HepG2 (cell line): ENCODE measurements around the gene PREP. TPM values are rescaled to one million over a fixed set of nuclear protein-coding genes. Genes with fewer than 3 reads are reported as not detected.

ENCODE experiments used
- ATAC-seq: fragments of 200-7000 bp; cut with Tn5 transposase; 3 replicates; pipeline ENCODE4 v1.9.1; 2020; ENCODE audit warnings: mild to moderate bottlenecking, moderate library complexity
- BruUV-seq: library from RNA; stranded (reverse); fragments of 400-500 nt; replicated peaks from 2 replicates; lab custom pipeline; 2021; lab: Mats Ljungman, UMichigan
- CTCF ChIA-PET: fragments of 300-600 bp; formaldehyde crosslinking; extraction: SDS; loops from one replicate; lab custom pipeline; 2021; ENCODE audit warnings: low total read pairs, inconsistent platforms, low intra/inter-chr PET ratio; lab: Yijun Ruan, JAX
- POLR2A ChIA-PET: fragments of 350-600 bp; sonication (Branson Sonifier 250); formaldehyde crosslinking; loops from one replicate; lab custom pipeline; 2020; ENCODE audit warnings: antibody characterized with exemption, inconsistent platforms; lab: Yijun Ruan, JAX
- DNase-seq: peaks from one replicate; pipeline ENCODE4 v3.0.0-alpha.2; 2015; ENCODE audit warnings: low spot score
- FAIRE-seq: peaks from 3 replicates; lab custom pipeline; 2011; peaks lifted over from hg19 to GRCh38; lab: Jason Lieb, UNC
- H2AFZ ChIP-seq: one replicate; pipeline ENCODE4 v1.6.1; 2011; ENCODE audit warnings: low read length, inconsistent platforms
- H3K27ac ChIP-seq: fragments of 300-600 bp; 3 replicates; pipeline ENCODE4 v1.8.0; 2011; ENCODE audit warnings: mixed run types, mild to moderate bottlenecking, mixed read lengths, low read length, inconsistent platforms; ENCODE audit not compliant: insufficient read depth; ENCODE audit errors: extremely low read length
- H3K27me3 ChIP-seq, 2 experiments: fragments of 200-600 bp in 1 of 2; 2 replicates in 1 of 2; 3 replicates in 1 of 2; pipeline versions ENCODE4 v1.6.0 to v1.8.0; 2011; ENCODE audit warnings: low read length in 2 of 2, mild to moderate bottlenecking in 2 of 2, moderate library complexity in 2 of 2, inconsistent platforms in 1 of 2; ENCODE audit not compliant: insufficient read depth in 2 of 2, control insufficient read depth in 1 of 2
- H3K36me3 ChIP-seq, 2 experiments: fragments of 200-600 bp in 1 of 2; replicated peaks in 1 of 2; 2 replicates in 1 of 2; 3 replicates in 1 of 2; pipeline versions ENCODE4 v1.5.1 to v1.8.0; 2011; ENCODE audit warnings: low read length in 2 of 2, inconsistent platforms in 1 of 2; ENCODE audit not compliant: insufficient read depth in 2 of 2, control insufficient read depth in 1 of 2
- H3K4me1 ChIP-seq: 2 replicates; pipeline ENCODE4 v1.5.1; 2012; ENCODE audit warnings: low read length, inconsistent platforms; ENCODE audit not compliant: insufficient read depth
- H3K4me2 ChIP-seq: 2 replicates; pipeline ENCODE4 v1.6.0; 2011; ENCODE audit warnings: low read depth, low read length, inconsistent platforms
- H3K4me3 ChIP-seq, 3 experiments: fragments of 200-600 bp in 1 of 3; sonication (generic), shearing (Covaris generic) in 1 of 3; replicated peaks in 1 of 3; 2 replicates each; pipeline ENCODE4 v1.5.1; 2011 to 2016; ENCODE audit warnings: low read length in 3 of 3, inconsistent platforms in 2 of 3, low read depth in 2 of 3, mild to moderate bottlenecking in 2 of 3, control low read depth in 1 of 3, mixed read lengths in 1 of 3; ENCODE audit not compliant: insufficient read depth in 1 of 3
- H3K79me2 ChIP-seq: one replicate; pipeline ENCODE4 v1.6.1; 2011; ENCODE audit warnings: low read length, inconsistent platforms; ENCODE audit not compliant: insufficient read depth
- H3K9ac ChIP-seq: 2 replicates; pipeline ENCODE4 v1.6.0; 2011; ENCODE audit warnings: mild to moderate bottlenecking, low read depth, low read length, inconsistent platforms; ENCODE audit not compliant: insufficient read depth
- H3K9me3 ChIP-seq: 2 replicates; pipeline ENCODE4 v1.5.1; 2012; ENCODE audit warnings: mild to moderate bottlenecking, low read length
- H4K20me1 ChIP-seq: 2 replicates; pipeline ENCODE4 v1.6.0; 2011; ENCODE audit warnings: inconsistent platforms, mild to moderate bottlenecking, low read length, moderate library complexity; ENCODE audit not compliant: insufficient read depth
- CHCHD3 ChIP-seq: sonication (generic); formaldehyde crosslinking; IDR thresholded peaks from 2 replicates; pipeline ENCODE4 v1.8.0; 2022; ENCODE audit warnings: mild to moderate bottlenecking, missing genetic modification reagents, moderate library complexity
- E2F1 ChIP-seq: sonication (generic); formaldehyde crosslinking; IDR thresholded peaks from 2 replicates; pipeline ENCODE4 v1.5.0; 2020; ENCODE audit warnings: missing genetic modification reagents
- HNF4A ChIP-seq: sonication (generic); formaldehyde crosslinking; IDR thresholded peaks from 2 replicates; pipeline ENCODE4 v1.4.0; 2020; ENCODE audit warnings: missing genetic modification reagents
- JDP2 ChIP-seq: sonication (generic); formaldehyde crosslinking; IDR thresholded peaks from 2 replicates; pipeline ENCODE4 v1.8.1; 2022; ENCODE audit warnings: missing genetic modification reagents, borderline replicate concordance
- MYNN ChIP-seq: sonication (generic); formaldehyde crosslinking; IDR thresholded peaks from 2 replicates; pipeline ENCODE4 v1.4.0; 2020; ENCODE audit warnings: mild to moderate bottlenecking, low read depth, missing genetic modification reagents
- SMARCC2 ChIP-seq: fragments of 450-650 bp; IDR thresholded peaks from 2 replicates; pipeline ENCODE4 v1.6.1; 2017; ENCODE audit warnings: antibody characterized with exemption, mild to moderate bottlenecking
- U2AF2 ChIP-seq: fragments of 200-400 bp; formaldehyde crosslinking; IDR thresholded peaks from 2 replicates; pipeline ENCODE4 v1.6.1; 2017; ENCODE audit warnings: low read depth, mild to moderate bottlenecking, low read length
- ZKSCAN1 ChIP-seq: fragments of 150-350 bp; IDR thresholded peaks from 2 replicates; pipeline ENCODE4 v1.6.1; 2014; ENCODE audit warnings: low read length
- ZNF20 ChIP-seq: sonication (generic); formaldehyde crosslinking; IDR thresholded peaks from 2 replicates; pipeline ENCODE4 v1.4.0; 2020; ENCODE audit warnings: mild to moderate bottlenecking, moderate library complexity, missing genetic modification reagents
- ZNF253 ChIP-seq: sonication (generic); formaldehyde crosslinking; IDR thresholded peaks from 2 replicates; pipeline ENCODE4 v1.8.0; 2022; ENCODE audit warnings: mild to moderate bottlenecking, missing genetic modification reagents, borderline replicate concordance
- ZNF550 ChIP-seq: sonication (generic); formaldehyde crosslinking; IDR thresholded peaks from 2 replicates; pipeline ENCODE4 v1.4.0; 2020; ENCODE audit warnings: mild to moderate bottlenecking, missing genetic modification reagents, borderline replicate concordance
- ZNF75D ChIP-seq: sonication (generic); formaldehyde crosslinking; IDR thresholded peaks from 2 replicates; pipeline ENCODE4 v1.8.1; 2023; ENCODE audit warnings: missing genetic modification reagents, mild to moderate bottlenecking, borderline replicate concordance
- WGBS: methylation state at CpG from one replicate; pipeline ENCODE4 v1.1.6; 2017; ENCODE audit warnings: low lambda C conversion rate; 5-methylcytosine and 5-hydroxymethylcytosine counted together
- in situ Hi-C: cut with HindIII; loops from 2 replicates; pipeline ENCODE4 v1.10.0; 2017; ENCODE audit warnings: low pct_unique_long_range_greater_than_20kb; ENCODE audit not compliant: extremely low pct_ligation_motif_present
- intact Hi-C: fragments of 100-400 bp; cut with micrococcal nuclease; formaldehyde crosslinking; loops from one replicate; pipeline ENCODE4 v1.10.0; 2022; ENCODE audit not compliant: unreplicated experiment
- polyA plus RNA-seq, 8 experiments: library from polyadenylated mRNA; depleted of rRNA in 3 of 8; stranded (reverse) in 7 of 8; unstranded in 1 of 8; fragments of >200 nt; fragmentation: Illumina TruSeq in 4 of 8; extraction: Trizol in 4 of 8; gene quantifications; 2 replicates each; pipeline versions ENCODE4 v1.2.1 to v1.2.3, GENCODE V29; 2011 to 2016; ENCODE audit warnings: low read depth in 4 of 8, missing spikeins in 1 of 8, mixed read lengths in 1 of 8; ENCODE audit not compliant: insufficient read depth in 1 of 8
- total RNA-seq, 5 experiments: library from RNA; depleted of rRNA; stranded (reverse); fragments of >200 nt; fragmentation: Illumina TruSeq; extraction: Trizol; gene quantifications; 2 replicates each; pipeline ENCODE4 v1.2.3, GENCODE V29; 2016; ENCODE audit warnings: low read depth in 1 of 5
- TF ChIP-seq, protein P1 (sequence below): sonication (generic); formaldehyde crosslinking; IDR thresholded peaks from 2 replicates; pipeline ENCODE4 v1.5.1; 2020; ENCODE audit warnings: mild to moderate bottlenecking, missing genetic modification reagents
- TF ChIP-seq, protein P2 (sequence below): sonication (generic); formaldehyde crosslinking; IDR thresholded peaks from 2 replicates; pipeline ENCODE4 v1.5.1; 2020; ENCODE audit warnings: missing genetic modification reagents, mild to moderate bottlenecking, borderline replicate concordance
- TF ChIP-seq, protein P3 (sequence below): sonication (generic); formaldehyde crosslinking; IDR thresholded peaks from 2 replicates; pipeline ENCODE4 v1.4.0; 2020; ENCODE audit warnings: mild to moderate bottlenecking, missing genetic modification reagents
- TF ChIP-seq, protein P4 (sequence below): sonication (generic); formaldehyde crosslinking; IDR thresholded peaks from 2 replicates; pipeline ENCODE4 v1.9.0; 2021; ENCODE audit warnings: missing genetic modification reagents, borderline replicate concordance

The PREP gene
- total and polyA plus RNA-seq, 2 of the 13 experiments (the other 11 are each of a cell fraction or from before 2014, with no cell fraction given), result 12.6 to 15.9 TPM

DNA sequence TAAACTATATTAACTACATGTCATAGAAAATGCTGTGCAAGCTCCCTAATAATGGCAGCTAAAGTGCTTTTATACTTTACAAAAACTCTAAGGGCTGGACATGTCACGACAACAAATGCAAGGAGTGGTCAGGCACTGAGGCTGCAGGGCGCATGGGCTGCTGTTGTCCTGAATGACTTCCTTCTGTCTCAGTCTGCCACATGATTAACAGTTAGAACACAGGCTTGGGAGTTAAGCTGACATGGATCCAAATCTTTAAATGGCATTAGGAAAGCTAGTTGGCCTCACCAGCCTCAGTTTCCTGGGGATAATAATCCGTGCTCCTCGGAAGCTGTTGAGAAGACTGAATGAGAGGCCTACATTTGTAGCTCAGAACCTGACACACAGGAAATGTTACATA is 57.4 kb downstream of the PREP start (continued):
- TF ChIP-seq, protein P1, sequence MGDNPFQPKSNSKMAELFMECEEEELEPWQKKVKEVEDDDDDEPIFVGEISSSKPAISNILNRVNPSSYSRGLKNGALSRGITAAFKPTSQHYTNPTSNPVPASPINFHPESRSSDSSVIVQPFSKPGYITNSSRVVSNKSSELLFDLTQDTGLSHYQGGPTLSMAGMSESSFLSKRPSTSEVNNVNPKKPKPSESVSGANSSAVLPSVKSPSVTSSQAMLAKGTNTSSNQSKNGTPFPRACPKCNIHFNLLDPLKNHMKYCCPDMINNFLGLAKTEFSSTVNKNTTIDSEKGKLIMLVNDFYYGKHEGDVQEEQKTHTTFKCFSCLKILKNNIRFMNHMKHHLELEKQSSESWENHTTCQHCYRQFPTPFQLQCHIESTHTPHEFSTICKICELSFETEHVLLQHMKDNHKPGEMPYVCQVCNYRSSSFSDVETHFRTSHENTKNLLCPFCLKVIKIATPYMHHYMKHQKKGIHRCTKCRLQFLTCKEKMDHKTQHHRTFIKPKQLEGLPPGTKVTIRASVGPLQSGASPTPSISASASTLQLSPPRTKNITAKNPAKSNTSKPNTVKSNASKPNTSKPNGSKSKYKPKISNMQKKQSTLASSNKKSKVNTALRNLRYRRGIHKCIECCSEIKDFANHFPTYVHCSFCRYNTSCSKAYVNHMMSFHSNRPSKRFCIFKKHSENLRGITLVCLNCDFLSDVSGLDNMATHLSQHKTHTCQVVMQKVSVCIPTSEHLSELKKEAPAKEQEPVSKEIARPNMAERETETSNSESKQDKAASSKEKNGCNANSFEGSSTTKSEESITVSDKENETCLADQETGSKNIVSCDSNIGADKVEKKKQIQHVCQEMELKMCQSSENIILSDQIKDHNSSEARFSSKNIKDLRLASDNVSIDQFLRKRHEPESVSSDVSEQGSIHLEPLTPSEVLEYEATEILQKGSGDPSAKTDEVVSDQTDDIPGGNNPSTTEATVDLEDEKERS (CRISPR knock-in tag), result no peak

GRCh38 chr6:105344881-105345370 is 58.0 kb downstream of the PREP start:
- ChIA-PET POLR2A (no interaction called here), CTCF (no interaction called here)
- no peak overlapping the region for H3K4me2 ChIP-seq
- no peaks in the 10 kb centered on the region for H3K27me3 ChIP-seq
- no peak overlapping the region for H3K9ac ChIP-seq
- 95% methylated on average over 2 of the region's 2 CpGs for WGBS
- no peak overlapping the region for H2AFZ ChIP-seq
- H3K79me2 ChIP-seq, result no peaks in the 10 kb centered on the region
- TF ChIP-seq ZKSCAN1 (no peak), U2AF2 (no peak), HNF4A (no peak), ZNF20 (CRISPR knock-in tag) (no peak), CHCHD3 (CRISPR knock-in tag) (no peak), SMARCC2 (no peak), E2F1 (CRISPR knock-in tag) (no peak), ZNF253 (CRISPR knock-in tag) (no peak), ZNF550 (CRISPR knock-in tag) (no peak), MYNN (no peak), ZNF75D (CRISPR knock-in tag) (no peak), JDP2 (CRISPR knock-in tag) (no peak)
- TF ChIP-seq, protein P2, sequence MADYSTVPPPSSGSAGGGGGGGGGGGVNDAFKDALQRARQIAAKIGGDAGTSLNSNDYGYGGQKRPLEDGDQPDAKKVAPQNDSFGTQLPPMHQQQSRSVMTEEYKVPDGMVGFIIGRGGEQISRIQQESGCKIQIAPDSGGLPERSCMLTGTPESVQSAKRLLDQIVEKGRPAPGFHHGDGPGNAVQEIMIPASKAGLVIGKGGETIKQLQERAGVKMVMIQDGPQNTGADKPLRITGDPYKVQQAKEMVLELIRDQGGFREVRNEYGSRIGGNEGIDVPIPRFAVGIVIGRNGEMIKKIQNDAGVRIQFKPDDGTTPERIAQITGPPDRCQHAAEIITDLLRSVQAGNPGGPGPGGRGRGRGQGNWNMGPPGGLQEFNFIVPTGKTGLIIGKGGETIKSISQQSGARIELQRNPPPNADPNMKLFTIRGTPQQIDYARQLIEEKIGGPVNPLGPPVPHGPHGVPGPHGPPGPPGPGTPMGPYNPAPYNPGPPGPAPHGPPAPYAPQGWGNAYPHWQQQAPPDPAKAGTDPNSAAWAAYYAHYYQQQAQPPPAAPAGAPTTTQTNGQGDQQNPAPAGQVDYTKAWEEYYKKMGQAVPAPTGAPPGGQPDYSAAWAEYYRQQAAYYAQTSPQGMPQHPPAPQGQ (CRISPR knock-in tag), result no peak
- TF ChIP-seq, protein P3, sequence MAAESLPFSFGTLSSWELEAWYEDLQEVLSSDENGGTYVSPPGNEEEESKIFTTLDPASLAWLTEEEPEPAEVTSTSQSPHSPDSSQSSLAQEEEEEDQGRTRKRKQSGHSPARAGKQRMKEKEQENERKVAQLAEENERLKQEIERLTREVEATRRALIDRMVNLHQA (CRISPR knock-in tag), result no peak
- TF ChIP-seq, protein P4, sequence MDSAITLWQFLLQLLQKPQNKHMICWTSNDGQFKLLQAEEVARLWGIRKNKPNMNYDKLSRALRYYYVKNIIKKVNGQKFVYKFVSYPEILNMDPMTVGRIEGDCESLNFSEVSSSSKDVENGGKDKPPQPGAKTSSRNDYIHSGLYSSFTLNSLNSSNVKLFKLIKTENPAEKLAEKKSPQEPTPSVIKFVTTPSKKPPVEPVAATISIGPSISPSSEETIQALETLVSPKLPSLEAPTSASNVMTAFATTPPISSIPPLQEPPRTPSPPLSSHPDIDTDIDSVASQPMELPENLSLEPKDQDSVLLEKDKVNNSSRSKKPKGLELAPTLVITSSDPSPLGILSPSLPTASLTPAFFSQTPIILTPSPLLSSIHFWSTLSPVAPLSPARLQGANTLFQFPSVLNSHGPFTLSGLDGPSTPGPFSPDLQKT, result no peak
- no TSS peak for BruUV-seq
- H3K4me3 ChIP-seq, result no peak overlapping the region
- H3K4me1 ChIP-seq, result no peaks in the 10 kb centered on the region
- FAIRE-seq (no peak), ATAC-seq (no peak), DNase-seq (no peak)
- H3K27ac ChIP-seq, result no peak overlapping the region
- peaks cover 4 to 13% of the 10 kb centered on the region in 2 experiments; a peak in 4 of 5 replicates for H3K36me3 ChIP-seq
- in situ Hi-C loops, result no loop called here
- H4K20me1 ChIP-seq, result no peaks in the 10 kb centered on the region
- intact Hi-C loops, result no loop called here
- H3K9me3 ChIP-seq, result no peaks in the 10 kb centered on the region
